Fibroblast of lung (primary cell): Measurements from ENCODE around the gene SLX9.

Source experiments
- CTCF ChIP-seq, 2 donors: IDR thresholded peaks in 1 of 2; conservative IDR thresholded peaks in 1 of 2; 1 replicate in 1 of 2; 2 replicates in 1 of 2; pipeline ENCODE4 v1.5.1; 2011 to 2012; ENCODE audit warnings: low read length in 2 of 2, control low read depth in 1 of 2, inconsistent platforms in 1 of 2, low read depth in 1 of 2, mild to moderate bottlenecking in 1 of 2
- EZH2 ChIP-seq: IDR thresholded peaks from 2 replicates; pipeline ENCODE4 v1.5.1; 2012; ENCODE audit warnings: low read length, control low read depth, mild to moderate bottlenecking; ENCODE audit errors: missing control alignments

GRCh38 chr21:45006536-45007095 lies 66.8 kb downstream of the SLX9 start:
- no peak for TF ChIP-seq EZH2
- TF ChIP-seq CTCF (conservative IDR thresholded peaks at IDR 0.05 in 1 of 2, IDR thresholded peaks at IDR 0.05 in 1 of 2; ENCODE audit: low read depth in 1 of 2, low read length in 2 of 2) = no peak
